Brain microvascular endothelial cell (primary cell): ENCODE measurements around the gene CRHR1.

Source experiments
- DNase-seq: peaks from one replicate; pipeline ENCODE4 v3.0.0-alpha.2; 2020
- H3K27ac ChIP-seq: fragments of 250-450 bp; sonication (Bioruptor Pico); 2 replicates; pipeline ENCODE4 v1.5.1; 2020; ENCODE audit warnings: mild to moderate bottlenecking, moderate library complexity
- H3K27me3 ChIP-seq: fragments of 250-450 bp; sonication (Bioruptor Pico); replicated peaks from 2 replicates; pipeline ENCODE4 v1.5.1; 2020; ENCODE audit warnings: mild to moderate bottlenecking
- H3K36me3 ChIP-seq: fragments of 250-450 bp; sonication (Bioruptor Pico); replicated peaks from 2 replicates; pipeline ENCODE4 v1.5.1; 2020; ENCODE audit warnings: mild to moderate bottlenecking
- H3K4me3 ChIP-seq: 2 replicates; pipeline ENCODE4 v1.5.1; 2011; ENCODE audit warnings: low read depth, mild to moderate bottlenecking, control low read depth, low read length, moderate library complexity
- in situ Hi-C: cut with HindIII; loops from 2 replicates; pipeline ENCODE4 v1.10.0; 2017; ENCODE audit warnings: low sequenced_read_pairs, low pct_ligation_motif_present
- TF ChIP-seq, protein P1 (sequence below): IDR thresholded peaks from 2 replicates; pipeline ENCODE4 v1.5.1; 2011; ENCODE audit warnings: low read depth, mild to moderate bottlenecking, moderate library complexity, low read length, control low read depth, inconsistent platforms; ENCODE audit errors: missing control alignments

CRHR1 gene

DNA sequence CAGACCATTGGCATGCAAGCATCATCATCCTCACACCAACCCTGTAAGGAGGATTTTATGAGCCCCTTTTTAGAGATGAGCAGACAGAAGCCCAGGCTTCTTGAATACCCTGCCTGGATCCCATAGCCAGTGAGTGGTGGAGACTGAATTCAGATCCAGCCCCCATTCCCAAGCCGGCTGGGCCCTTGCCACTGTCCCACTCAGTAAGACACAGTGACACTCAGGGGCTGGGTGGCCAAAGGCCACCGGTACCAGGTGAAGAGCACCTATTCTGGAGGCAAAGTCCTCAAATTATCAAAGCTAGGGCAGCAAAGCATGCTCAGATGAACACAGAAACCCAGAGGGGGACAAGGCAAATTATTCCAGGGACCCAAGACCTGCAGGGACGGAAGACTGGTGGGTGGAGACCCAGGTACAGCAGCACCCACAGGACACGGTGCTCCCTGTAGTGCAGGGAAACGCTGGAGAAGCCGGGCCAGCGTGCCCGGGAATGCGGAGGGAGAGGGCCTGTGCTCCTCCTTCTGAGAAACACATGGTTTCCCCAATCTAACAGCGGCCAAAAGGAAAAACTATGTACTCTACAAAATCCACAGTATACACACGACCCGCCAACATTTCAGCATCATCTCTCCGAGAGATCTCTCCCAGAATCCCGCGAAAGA lies 33.2 kb upstream of the CRHR1 start:
- in situ Hi-C loops = no loop called here
- Histone ChIP-seq H3K27me3 (no peaks in the 10 kb centered on the region), H3K27ac (no peak overlapping the region), H3K4me3 (no peak overlapping the region), H3K36me3 (no peaks in the 10 kb centered on the region)
- DNase-seq = no peak
- TF ChIP-seq, protein P1, sequence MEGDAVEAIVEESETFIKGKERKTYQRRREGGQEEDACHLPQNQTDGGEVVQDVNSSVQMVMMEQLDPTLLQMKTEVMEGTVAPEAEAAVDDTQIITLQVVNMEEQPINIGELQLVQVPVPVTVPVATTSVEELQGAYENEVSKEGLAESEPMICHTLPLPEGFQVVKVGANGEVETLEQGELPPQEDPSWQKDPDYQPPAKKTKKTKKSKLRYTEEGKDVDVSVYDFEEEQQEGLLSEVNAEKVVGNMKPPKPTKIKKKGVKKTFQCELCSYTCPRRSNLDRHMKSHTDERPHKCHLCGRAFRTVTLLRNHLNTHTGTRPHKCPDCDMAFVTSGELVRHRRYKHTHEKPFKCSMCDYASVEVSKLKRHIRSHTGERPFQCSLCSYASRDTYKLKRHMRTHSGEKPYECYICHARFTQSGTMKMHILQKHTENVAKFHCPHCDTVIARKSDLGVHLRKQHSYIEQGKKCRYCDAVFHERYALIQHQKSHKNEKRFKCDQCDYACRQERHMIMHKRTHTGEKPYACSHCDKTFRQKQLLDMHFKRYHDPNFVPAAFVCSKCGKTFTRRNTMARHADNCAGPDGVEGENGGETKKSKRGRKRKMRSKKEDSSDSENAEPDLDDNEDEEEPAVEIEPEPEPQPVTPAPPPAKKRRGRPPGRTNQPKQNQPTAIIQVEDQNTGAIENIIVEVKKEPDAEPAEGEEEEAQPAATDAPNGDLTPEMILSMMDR = no peak

DNA sequence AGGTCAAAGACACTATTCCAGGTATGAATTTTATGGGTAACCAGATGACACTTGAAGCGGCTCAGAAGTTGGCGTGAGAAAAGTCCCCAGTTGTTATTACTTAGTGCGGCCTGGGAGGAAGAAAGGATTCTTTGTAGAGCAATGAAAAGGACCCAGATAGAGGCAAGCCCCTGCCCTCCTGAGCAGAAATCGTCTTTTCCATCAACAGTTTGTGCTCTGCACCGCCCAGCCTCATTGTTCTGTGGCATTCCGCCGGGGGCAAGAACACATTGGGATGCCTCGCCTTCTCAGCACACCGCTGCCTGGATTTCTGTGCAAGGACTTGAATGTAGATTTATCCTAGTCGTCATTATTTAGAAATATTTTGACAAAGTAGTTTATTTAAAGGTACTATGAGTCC lies 32.7 kb upstream of the CRHR1 start:
- no peak for DNase-seq
- H3K36me3 ChIP-seq = no peaks in the 10 kb centered on the region
- TF ChIP-seq, protein P1 = no peak
- in situ Hi-C loops = no loop called here
- H3K4me3 ChIP-seq = no peak overlapping the region
- H3K27ac ChIP-seq = no peak overlapping the region
- H3K27me3 ChIP-seq = no peaks in the 10 kb centered on the region

DNA sequence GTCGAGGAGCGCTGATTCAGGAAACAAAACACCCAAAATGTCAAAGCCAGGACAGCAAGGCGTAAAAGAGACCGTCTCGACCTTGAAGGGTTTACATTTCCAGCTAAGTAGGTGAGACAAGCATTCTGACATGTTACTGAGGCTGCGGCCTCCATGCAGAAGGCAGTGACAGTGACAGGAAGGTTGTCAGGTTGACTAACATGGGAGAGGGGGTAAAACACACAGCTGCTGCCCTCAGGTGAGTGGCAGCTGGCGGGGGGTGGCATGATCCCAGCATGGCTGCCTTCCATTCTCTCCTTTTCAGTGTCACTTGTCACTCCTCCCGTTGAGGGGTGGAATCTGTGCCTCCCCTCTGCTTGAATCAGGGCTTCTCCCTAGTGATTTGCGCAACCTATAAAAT lies 31.9 kb upstream of the CRHR1 start:
- Histone ChIP-seq H3K27me3 (no peaks in the 10 kb centered on the region), H3K27ac (no peak overlapping the region), H3K4me3 (no peak overlapping the region), H3K36me3 (no peaks in the 10 kb centered on the region)
- DNase-seq = no peak
- in situ Hi-C loops = no loop called here
- TF ChIP-seq, protein P1 = no peak

DNA sequence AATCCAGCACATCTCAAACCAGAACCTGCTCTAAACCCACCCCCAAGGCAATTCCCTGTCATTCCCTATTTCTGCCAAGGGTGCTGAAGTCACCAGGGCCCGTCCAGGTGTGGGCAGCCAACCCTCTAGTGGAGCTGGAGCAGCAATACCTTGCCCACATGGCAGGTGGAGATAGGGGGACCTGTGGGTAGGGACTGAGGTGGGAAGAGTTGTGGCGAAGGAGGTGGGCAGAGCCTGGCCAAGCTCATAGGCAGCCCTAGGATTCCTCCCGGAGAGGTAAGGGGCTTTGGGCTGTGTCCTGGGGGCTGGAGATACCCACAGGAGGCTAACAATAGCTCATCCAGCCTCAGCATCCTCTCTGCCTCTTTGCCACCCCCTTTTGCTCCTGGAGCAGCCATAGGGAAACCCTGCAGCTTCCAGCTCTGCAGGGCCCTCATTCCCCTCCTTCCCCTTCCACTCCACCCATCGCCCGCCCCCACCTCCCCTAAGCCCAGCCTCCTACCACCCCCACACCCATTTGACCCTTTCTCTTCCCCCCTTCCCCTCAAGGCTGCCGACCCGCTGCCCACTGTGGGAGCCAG lies 30.4 kb upstream of the CRHR1 start:
- no peak overlapping the region for H3K4me3 ChIP-seq
- TF ChIP-seq, protein P1 = no peak
- no peak for DNase-seq
- in situ Hi-C loops = no loop called here
- H3K27me3 ChIP-seq = no peaks in the 10 kb centered on the region
- H3K27ac ChIP-seq = no peak overlapping the region
- no peaks in the 10 kb centered on the region for H3K36me3 ChIP-seq

DNA sequence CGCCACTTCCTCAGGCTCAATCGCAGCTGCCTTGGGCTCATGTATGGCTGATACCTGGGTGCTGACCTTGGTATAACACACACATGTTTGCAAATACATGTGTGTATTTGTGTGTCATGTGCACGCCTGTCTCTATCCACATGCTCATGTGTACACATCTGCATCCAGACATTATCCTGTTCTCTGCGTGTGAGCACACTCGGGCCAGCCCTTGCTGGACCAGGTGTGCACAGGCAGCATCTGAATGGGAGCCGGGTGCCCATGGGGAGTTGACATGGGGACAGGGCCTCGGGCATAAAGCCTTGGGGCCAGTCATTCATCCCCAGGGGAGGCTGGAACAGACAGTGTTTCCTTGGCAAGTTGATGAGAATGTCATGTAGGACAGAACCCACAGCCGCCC lies 29.1 kb upstream of the CRHR1 start:
- no peak for DNase-seq
- Histone ChIP-seq H3K4me3 (no peak overlapping the region), H3K27ac (no peak overlapping the region), H3K27me3 (no peaks in the 10 kb centered on the region), H3K36me3 (no peaks in the 10 kb centered on the region)
- TF ChIP-seq, protein P1 = no peak
- in situ Hi-C loops = no loop called here

DNA sequence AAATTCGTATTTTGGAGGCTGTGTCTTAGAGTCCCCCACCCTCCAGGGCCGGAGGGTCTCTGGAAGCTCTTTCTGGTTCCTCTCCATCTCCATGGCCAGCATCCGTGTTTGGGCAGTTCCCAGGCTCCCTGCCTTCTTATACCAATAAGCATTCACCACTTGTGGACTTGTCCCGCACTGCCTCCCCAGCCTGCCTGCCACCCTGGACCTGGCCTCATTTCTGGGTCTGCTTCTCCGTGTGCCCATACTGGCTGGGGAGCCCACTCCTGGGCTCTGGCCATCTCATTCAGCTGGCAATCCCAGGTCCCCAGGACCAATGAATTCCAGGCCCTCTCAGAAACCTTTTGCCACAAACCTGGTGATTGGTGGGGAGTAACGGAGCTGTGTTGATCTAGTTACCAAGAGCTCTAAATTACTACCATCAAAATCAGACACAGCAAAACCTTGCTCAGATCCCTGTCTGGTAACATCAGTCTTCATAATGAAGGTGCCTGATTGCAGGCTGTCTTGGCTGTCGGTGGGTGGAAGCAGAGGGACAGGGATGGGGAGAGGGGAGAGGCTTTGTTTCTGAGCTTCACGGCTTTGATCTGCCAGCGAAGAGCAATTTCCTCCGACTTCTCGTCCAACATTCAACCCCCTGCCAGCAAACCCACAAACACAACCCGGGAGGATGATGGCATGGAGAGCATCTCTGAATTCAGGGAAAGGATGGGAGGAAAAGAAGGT lies 27.7 kb upstream of the CRHR1 start:
- no peaks in the 10 kb centered on the region for H3K36me3 ChIP-seq
- H3K27me3 ChIP-seq = no peaks in the 10 kb centered on the region
- TF ChIP-seq, protein P1 = no peak
- no peak overlapping the region for H3K27ac ChIP-seq
- in situ Hi-C loops = no loop called here
- no peak overlapping the region for H3K4me3 ChIP-seq
- no peak for DNase-seq
